ENCODE data around the gene JPH3.

The JPH3 gene

DNA sequence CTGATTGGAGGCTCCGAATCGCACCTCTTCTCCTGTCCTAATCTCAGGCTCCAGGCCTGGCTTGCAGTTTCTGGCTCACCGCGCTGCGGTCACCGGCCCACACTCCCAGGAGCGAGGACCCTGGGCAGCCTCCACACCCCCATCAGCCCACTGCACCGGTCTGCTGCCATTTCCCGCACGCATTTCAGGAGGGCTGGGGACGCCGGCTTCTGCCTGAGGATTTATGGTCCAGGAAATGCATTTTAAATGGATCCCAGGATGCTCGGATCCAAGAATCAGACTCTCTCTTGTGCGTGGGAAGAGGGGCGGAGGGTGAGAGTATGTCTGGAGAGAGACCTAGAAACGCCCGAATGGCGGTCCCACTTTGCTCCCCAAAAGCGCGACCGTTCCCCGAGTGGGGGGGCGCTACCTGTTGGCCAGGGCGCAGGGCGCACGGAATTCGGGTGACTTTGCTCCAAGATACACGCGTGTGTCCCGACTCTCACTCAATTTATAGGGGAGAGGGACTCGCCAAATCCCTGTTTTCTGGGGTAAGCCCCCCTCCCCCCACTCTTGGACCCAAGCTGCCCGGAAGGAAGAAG is 817 bp upstream of the JPH3 start:
- no peak for DNase-seq

- no peak for DNase-seq
Measured at GRCh38 chr16:87602821-87603683, 744 bp downstream of the JPH3 start.

DNA sequence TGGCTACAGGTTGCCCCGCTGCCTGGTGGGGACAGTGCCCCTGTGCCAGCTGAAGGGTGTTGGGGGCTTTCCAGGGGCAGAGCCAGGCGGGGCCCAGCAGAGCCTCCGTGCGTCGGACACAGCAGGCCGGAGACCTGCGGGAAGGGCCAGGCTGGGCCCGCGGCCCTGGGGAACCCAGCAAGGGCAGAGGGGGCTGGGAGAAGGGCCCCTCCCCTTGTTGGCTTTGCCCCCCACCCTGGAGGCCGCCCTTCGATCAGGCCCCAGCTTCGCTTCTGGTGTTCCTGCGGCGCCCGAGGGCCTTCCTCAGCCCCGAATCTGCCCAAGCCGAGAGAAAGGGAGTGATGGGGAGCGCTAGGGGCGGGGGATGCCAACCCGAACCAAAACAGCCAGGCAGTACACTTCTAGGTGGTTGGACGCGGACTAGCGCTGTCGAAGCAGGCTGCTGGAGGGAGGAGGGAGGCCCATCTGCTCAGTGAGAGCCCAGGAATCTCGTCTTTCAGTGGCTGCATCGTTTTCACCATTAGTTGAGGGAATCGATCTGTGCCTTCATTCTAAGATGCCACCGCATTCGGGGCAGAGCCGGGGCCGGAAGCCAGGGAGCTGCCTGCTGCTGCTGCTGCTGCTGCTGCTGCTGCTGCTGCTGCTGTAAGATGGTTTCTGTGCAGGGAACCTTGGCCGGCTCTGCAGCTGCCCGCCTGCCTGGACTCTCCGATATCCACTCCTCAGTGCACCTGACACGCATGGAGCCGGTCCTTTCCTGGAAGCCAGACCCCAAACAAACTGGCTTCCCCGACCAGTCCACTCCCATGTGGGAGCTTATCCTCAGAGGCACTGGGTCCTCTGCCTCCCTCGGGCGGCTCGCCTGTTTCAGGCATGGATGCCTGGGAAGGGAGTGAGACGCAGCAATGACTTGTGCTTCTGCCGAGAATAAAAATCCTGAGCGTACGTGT is 1.7 kb downstream of the JPH3 start:
- no peak for DNase-seq

DNA sequence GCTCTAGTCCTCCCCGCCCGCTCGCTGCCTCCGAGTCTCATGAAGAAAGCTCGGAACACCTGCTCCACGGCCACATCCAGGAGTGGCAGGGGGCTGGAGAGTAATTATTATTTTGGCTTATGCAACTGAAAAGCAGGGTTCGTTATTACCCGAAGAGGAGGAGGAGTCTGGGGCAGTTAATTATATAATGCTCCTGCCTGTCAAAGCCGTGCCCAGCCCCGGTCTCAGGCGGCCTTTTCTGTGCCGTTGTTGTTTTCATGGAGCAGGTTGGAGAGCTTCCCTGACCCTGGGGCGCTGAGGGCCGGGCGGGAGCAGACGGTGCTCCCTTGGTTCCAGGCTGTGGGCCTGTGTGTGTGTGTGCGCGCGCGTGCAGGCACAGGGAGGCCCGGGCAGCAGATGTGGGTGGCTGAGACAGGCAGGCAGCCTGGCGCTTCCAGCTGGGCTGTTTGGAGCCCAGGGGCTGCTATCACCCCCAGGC is 2.4 kb downstream of the JPH3 start:
- no peak for DNase-seq

GRCh38 chr16:87607223-87607622 is 4.9 kb downstream of the JPH3 start:
- DNase-seq: no peak

DNA sequence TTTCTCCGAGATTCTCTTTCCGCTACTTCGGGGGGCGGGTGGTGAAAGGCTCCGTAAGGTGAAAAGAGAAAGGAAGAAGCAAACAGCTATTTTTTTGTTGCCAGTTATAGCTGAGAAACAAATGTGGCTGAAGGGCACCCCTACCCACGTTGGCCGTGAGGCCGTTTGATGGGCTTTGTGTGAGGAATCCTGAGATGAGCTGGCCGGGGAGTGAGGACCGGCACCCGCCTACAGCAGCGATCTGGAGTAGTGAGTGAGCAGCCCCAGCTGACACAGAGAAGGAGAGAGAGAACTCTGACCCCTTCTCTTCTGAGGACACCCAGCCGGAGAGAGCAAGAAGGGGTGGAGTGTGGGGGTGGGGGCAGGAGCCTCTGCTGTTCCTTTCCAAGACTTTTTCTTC is 5.6 kb downstream of the JPH3 start:
- DNase-seq: no peak

- DNase-seq: peak; percentile 75
Measured at GRCh38 chr16:87608400-87608985, 6.2 kb downstream of the JPH3 start.

GRCh38 chr16:87610026-87610425 is 7.7 kb downstream of the JPH3 start:
- DNase-seq: no peak

DNA sequence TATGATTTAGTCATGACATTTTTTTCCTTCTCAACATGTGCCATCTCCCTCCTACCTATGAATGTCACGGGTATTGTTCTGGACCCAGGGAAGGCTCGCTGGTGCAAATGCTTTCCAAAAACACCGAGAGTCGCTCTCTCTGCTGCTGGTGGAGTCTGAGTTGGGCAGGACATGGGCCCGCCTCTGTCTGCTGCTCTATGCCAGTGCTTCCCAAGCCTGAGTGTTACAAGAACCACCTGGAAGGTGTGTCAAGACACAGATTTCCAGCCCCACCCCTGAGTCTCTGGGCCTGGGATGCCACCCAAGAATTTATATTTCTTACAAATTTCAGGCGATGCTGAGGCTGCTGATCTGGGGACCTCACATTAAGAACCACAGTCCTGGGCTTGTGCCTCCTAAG is 9.1 kb downstream of the JPH3 start:
- no peak for DNase-seq

GRCh38 chr16:87613961-87614360 is 11.7 kb downstream of the JPH3 start:
- DNase-seq: no peak

DNA sequence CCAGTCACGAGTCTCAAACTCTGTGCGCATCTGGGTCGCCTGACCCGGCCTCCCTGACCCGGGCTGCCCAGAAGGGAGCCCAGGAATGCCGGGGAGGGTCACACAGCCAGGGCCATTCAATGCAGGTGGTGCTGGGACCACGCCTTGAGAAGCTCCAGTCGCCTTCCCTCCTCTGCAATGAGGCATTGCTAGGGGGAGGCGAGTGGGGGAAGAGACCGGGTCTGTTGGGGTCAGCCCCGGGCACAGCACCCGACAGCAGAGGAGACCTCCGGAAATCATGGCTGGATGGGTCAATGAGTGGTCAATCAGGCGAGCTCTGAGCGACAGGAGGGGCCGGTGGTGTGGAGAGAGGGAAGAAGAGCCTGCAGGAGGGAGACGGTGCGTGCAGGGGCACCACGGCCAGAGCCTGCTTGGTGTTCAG is 13.3 kb downstream of the JPH3 start:
- no peak for DNase-seq

- DNase-seq: no peak
Measured at GRCh38 chr16:87616556-87616955, 14.2 kb downstream of the JPH3 start.

- DNase-seq: no peak
Measured at GRCh38 chr16:87618216-87618615, 15.9 kb downstream of the JPH3 start.

DNA sequence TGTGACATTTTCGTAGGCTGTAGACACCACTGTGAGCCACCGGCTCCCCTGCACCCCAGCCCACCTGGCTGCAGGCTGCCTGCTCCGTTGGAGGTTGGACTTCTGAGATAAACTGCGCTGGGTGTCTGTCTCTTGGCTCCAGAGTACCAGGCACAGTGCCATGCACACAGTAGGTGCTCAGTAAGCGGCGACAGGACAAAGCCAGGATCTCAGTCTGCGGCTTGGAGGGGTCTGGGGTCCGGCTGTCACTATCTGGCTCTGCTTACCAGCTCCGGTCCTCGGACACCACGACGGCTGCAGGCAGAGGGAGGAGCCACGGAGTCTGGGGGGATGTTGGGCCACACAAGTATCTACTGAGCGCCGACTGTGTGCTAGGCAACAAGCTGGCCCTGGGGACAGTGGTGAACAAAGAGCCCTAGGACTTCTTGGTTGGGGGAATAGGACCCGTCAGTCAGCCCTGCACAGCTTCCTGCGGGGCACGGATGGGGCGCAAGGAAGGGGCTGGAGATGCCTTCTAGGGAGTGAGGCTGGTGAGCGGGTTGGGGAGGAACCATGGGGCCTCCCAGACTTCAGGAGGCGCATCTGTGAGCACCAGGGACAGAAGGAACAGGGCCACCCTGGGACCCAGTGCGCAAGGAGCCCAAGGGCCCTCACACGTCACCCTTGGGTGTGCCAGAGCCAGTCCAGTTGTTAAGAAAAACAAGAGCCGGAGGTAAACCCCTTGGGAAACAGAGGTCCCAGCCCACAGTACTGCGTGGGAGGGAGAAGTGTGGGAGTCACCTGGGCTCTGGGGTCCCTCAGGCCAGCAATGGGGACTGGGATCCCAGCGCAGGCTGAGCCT is 17.3 kb downstream of the JPH3 start:
- no peak for DNase-seq

DNA sequence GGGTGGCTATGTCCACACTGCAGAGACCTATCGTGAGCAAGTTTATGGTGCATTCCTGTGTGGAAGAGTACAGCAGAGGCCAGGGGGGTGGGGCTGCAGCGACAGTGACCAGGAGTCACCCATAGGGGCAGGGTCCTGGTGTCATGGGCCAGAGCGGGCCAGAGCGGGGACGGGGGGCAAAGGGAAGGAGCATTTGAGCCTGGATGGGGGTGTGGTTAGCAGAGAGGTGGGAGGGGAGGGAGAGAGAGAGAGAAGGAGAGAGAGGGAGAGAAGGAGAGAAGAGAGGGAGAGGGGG is 17.8 kb downstream of the JPH3 start:
- DNase-seq: no peak

DNA sequence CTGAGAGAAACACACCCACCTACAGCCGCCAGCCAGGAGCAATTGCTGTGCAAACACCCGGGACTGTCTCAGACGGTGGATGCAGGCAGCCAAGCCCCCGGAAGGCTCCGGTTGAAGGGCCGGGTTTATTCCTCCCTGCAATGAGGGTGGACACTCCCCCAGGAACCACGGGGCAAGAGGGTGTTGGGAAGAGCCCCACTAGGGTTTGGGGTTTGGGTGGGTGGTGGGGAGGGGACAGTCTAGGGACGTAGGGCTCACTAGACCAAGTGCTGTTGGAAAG is 19.2 kb downstream of the JPH3 start:
- no peak for DNase-seq

GRCh38 chr16:87621976-87622713 is 19.8 kb downstream of the JPH3 start:
- DNase-seq: no peak

- DNase-seq: no peak
Measured at GRCh38 chr16:87622756-87623319, 20.5 kb downstream of the JPH3 start.

- DNase-seq: no peak
Measured at GRCh38 chr16:87625241-87625797, 23.0 kb downstream of the JPH3 start.

DNA sequence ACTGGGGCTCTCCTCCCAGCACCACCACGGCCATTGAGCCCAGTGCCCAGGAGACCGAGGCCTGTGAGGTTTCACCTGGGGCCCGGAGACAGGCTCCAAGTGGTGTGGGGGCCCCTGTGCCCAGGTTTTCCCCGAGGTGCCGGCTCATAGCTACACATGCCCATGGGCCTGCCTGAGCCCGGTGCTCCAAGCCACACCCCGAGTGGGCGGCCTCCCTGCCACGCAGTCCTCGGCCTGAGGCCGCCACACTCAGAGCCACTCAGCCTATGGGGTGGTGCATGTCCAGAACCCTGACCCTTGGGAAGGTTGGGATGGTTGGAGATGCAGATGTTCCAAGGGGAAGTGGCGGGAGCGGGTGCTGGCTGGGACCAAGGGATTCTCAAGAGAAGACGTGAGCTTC is 24.1 kb downstream of the JPH3 start:
- DNase-seq: no peak

DNA sequence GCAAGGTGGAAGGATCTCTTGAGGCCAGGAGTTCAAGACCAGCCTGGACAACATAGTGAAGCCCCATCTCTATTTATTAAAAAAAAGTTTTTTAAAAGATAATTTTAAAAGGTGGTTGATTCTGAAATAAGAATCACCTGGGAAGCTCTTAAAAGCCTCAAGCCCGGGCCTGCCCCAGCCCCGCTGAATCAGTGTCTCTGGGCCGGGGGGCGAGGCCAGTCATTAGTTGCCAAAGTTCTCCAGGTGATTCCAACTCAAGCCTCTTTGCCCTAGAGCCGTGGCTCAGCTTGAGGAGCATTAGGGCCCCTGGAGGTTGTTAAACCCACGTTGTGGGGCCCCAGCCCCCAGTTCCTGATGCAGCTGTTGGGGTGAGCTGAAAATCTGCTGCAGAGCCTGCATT is 24.6 kb downstream of the JPH3 start:
- no peak for DNase-seq

Data from OCI-M1 (cell line).